Heart left ventricle (tissue), 13 donors: ENCODE results near the gene LCN2.

Source experiments
- POLR2A ChIP-seq, 2 donors: fragments of 450-650 bp; IDR thresholded peaks; one replicate each; pipeline ENCODE4 v1.6.1; 2017; ENCODE audit warnings: antibody characterized with exemption in 2 of 2, mild to moderate bottlenecking in 2 of 2, moderate library complexity in 2 of 2
- TF ChIP-seq, protein P1 (sequence below), 12 donors: fragments of 200-600 bp; sonication (generic) in 4 of 12; IDR thresholded peaks; one replicate each; pipeline versions ENCODE4 v1.5.0 to v1.8.0; 2018 to 2022; ENCODE audit warnings: antibody characterized with exemption in 12 of 12, mild to moderate bottlenecking in 5 of 12
- donor health status: ischemic (EF 13 %, LVEDD 7.1; RV severe dilation, severe dysfunction).
- donor health status: DM: no; HTN: yes; CAD: no.
- donor health status: DM: no; HTN: no; CAD: no.
- donor health status: ischemic (EF 25% LVEDD 6.9; RV normal size, moderate dysfunction).
- donor health status: ischemic (EF 25% LVEDD 5.7; RV mildly dilated, moderate dysfunction).
- donor health status: ischemic (EF 35%, LVEDD 5.7; RV mildly dilated, moderate dysfunction).
- donor health status: nonischemic (EF 11% LVEDD 7.7; RV severe dilation, severe dysfunction).
- donor health status: DM: yes; HTN: yes; CAD: no.
- donor health status: PGD.
- donor health status: ischemic (EF 29% LVEDD 5.4; RV normal size, mild dysfunction).
- donor health status: nonischemic (EF 23%, LVEDD 6.1; RV moderate dilation, normal function).

- no peak for TF ChIP-seq POLR2A (IDR thresholded peaks at IDR 0.05)
- TF ChIP-seq, protein P1, sequence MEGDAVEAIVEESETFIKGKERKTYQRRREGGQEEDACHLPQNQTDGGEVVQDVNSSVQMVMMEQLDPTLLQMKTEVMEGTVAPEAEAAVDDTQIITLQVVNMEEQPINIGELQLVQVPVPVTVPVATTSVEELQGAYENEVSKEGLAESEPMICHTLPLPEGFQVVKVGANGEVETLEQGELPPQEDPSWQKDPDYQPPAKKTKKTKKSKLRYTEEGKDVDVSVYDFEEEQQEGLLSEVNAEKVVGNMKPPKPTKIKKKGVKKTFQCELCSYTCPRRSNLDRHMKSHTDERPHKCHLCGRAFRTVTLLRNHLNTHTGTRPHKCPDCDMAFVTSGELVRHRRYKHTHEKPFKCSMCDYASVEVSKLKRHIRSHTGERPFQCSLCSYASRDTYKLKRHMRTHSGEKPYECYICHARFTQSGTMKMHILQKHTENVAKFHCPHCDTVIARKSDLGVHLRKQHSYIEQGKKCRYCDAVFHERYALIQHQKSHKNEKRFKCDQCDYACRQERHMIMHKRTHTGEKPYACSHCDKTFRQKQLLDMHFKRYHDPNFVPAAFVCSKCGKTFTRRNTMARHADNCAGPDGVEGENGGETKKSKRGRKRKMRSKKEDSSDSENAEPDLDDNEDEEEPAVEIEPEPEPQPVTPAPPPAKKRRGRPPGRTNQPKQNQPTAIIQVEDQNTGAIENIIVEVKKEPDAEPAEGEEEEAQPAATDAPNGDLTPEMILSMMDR (IDR thresholded peaks at IDR 0.05) = no peak
These were observed 24.8 kb downstream of the LCN2 start for GRCh38 chr9:128174062-128174461.
